Gastrocnemius medialis (tissue), 4 donors: Measurements from ENCODE around the gene TBCD. TPM values are rescaled to one million over a fixed set of nuclear protein-coding genes. Genes with fewer than 3 reads are reported as not detected.

Source experiments
- ATAC-seq, 2 donors: fragments of 150-250 bp; one replicate each; pipeline ENCODE4 v1.9.1; 2016
- DNase-seq, 2 donors: peaks; one replicate each; pipeline ENCODE4 v3.0.0-alpha.2; 2019
- H3K27ac ChIP-seq, 4 donors: fragments of 200-600 bp; sonication (generic); 1 replicate in 1 of 4; 2 replicates in 3 of 4; pipeline ENCODE4 v1.5.1; 2016 to 2018; ENCODE audit warnings: mild to moderate bottlenecking in 2 of 4, moderate library complexity in 1 of 4
- H3K27me3 ChIP-seq, 3 donors: fragments of 200-600 bp; sonication (generic) in 2 of 3; 1 replicate in 1 of 3; 2 replicates in 2 of 3; pipeline versions ENCODE4 v1.5.1 to v1.6.0; 2016 to 2019; ENCODE audit warnings: mild to moderate bottlenecking in 1 of 3, moderate library complexity in 1 of 3
- H3K36me3 ChIP-seq, 2 donors: fragments of 200-600 bp; sonication (generic) in 1 of 2; one replicate each; pipeline ENCODE4 v1.5.1; 2017 to 2018
- H3K4me1 ChIP-seq, 2 donors: fragments of 200-600 bp; sonication (generic) in 1 of 2; one replicate each; pipeline ENCODE4 v1.5.1; 2016 to 2017; ENCODE audit warnings: mild to moderate bottlenecking in 2 of 2
- H3K4me3 ChIP-seq, 4 donors: fragments of 200-600 bp; sonication (generic) in 3 of 4; 1 replicate in 1 of 4; 2 replicates in 3 of 4; pipeline ENCODE4 v1.5.1; 2016 to 2019; ENCODE audit warnings: mild to moderate bottlenecking in 2 of 4
- H3K9me3 ChIP-seq, 3 donors: fragments of 200-600 bp; sonication (generic) in 2 of 3; 1 replicate in 1 of 3; 2 replicates in 2 of 3; pipeline ENCODE4 v1.5.1; 2016 to 2019
- POLR2A ChIP-seq, 2 donors: fragments of 450-650 bp; IDR thresholded peaks; one replicate each; pipeline ENCODE4 v1.6.1; 2017; ENCODE audit warnings: antibody characterized with exemption in 2 of 2, mild to moderate bottlenecking in 2 of 2, moderate library complexity in 2 of 2
- in situ Hi-C, 4 donors: fragments of 200-750 bp; cut with MboI; loops; one replicate each; pipeline versions ENCODE4 v1.15.0 to v1.8.0; 2017; ENCODE audit warnings: low sequenced_read_pairs in 4 of 4
- intact Hi-C: fragments of 100-400 bp; cut with DNase I; formaldehyde crosslinking; loops from one replicate; pipeline ENCODE4 v1.15.1; 2023; ENCODE audit warnings: low total_unique reads
- total RNA-seq, 4 donors: library from RNA; depleted of rRNA; stranded (reverse); fragments of >200 nt; gene quantifications; one replicate each; pipeline versions ENCODE4 v1.1.0 to v1.2.3, GENCODE V29; 2016
- TF ChIP-seq, protein P1 (sequence below), 5 experiments: fragments of 450-650 bp in 3 of 5; fragments of 200-600 bp in 2 of 5; sonication (generic) in 2 of 5; IDR thresholded peaks in 4 of 5; conservative IDR thresholded peaks in 1 of 5; 1 replicate in 4 of 5; 2 replicates in 1 of 5; pipeline ENCODE4 v1.5.1; 2016 to 2019; ENCODE audit warnings: antibody characterized with exemption in 5 of 5, mild to moderate bottlenecking in 3 of 5, moderate library complexity in 3 of 5

TBCD gene
- total RNA-seq, 4 donors from 2014 or later = 18.0 to 50.4 (median 33.3) TPM

DNA sequence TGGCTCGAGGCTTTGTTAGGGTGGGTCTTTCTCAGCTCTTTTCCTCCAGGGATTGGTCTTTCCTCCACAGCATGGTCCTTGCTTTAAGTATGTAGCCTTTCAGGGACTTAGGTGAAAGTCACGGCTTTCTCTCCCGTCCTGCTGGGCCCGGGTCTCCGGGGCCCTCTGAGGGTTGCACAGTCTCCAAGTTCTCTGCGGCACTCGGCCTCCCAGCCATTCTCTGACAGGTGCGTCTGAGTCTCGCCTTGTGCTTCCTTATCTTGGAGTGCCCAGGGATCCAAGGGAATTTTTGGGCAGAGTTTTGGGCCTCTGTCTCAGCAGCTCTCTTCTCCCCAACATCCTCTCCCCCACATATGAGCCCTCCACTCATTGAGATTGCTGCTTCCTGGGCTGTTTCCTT, 51.3 kb downstream of the TBCD start:
- H3K4me1 ChIP-seq = peaks cover 16 to 22% of the 10 kb centered on the region in 2 donors

DNA sequence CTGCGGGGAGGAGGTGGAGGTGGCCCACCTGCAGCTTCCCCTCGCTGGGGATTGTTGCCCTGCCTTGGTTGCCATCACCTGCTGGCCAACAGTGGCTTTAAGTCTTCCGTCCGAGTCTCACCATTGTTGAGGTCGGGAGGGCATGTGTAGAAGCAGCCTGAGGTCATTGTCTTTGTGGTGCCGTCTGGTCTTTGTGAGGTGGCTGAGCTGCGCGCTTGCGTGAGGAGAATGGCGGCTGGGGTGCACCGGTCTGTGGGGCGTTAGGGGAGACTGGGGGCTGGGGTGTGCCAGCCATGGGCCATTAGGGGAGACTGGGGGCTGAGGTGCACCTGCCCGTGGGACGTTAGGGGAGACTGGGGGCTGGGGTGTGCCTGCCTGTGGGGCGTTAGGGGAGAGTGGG, 51.7 kb downstream of the TBCD start:
- H3K4me1 ChIP-seq = peaks cover 16 to 22% of the 10 kb centered on the region in 2 donors
- intact Hi-C loops = loop anchor here (1.0 to 5.0 kb wide), 3 partner anchors 16 to 109 kb away; no protein-coding TSS in a partner anchor
- peaks cover 0 to 13% of the 10 kb centered on the region in 2 donors for H3K36me3 ChIP-seq
- no peaks in the 10 kb centered on the region for H3K9me3 ChIP-seq
- H3K27me3 ChIP-seq = no peaks in the 10 kb centered on the region
- ATAC-seq (no peak), DNase-seq (no peak)
- H3K4me3 ChIP-seq = no peak overlapping the region
- TF ChIP-seq, protein P1, sequence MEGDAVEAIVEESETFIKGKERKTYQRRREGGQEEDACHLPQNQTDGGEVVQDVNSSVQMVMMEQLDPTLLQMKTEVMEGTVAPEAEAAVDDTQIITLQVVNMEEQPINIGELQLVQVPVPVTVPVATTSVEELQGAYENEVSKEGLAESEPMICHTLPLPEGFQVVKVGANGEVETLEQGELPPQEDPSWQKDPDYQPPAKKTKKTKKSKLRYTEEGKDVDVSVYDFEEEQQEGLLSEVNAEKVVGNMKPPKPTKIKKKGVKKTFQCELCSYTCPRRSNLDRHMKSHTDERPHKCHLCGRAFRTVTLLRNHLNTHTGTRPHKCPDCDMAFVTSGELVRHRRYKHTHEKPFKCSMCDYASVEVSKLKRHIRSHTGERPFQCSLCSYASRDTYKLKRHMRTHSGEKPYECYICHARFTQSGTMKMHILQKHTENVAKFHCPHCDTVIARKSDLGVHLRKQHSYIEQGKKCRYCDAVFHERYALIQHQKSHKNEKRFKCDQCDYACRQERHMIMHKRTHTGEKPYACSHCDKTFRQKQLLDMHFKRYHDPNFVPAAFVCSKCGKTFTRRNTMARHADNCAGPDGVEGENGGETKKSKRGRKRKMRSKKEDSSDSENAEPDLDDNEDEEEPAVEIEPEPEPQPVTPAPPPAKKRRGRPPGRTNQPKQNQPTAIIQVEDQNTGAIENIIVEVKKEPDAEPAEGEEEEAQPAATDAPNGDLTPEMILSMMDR (IDR thresholded peaks at IDR 0.05 in 4 of 5, conservative IDR thresholded peaks at IDR 0.05 in 1 of 5) = no peak
- no peak for TF ChIP-seq POLR2A (IDR thresholded peaks at IDR 0.05)
- in situ Hi-C loops = no loop called here
- H3K27ac ChIP-seq = peak overlapping the region in 1 of 4 donors; percentile 91

More for the DNA sequence above, 51.3 kb downstream of the TBCD start:
- peak overlapping the region in 1 of 4 donors; percentile 91 for H3K27ac ChIP-seq
- H3K27me3 ChIP-seq = no peaks in the 10 kb centered on the region
- H3K4me3 ChIP-seq = no peak overlapping the region
- intact Hi-C loops (loop anchor here (5.0 kb wide), 1 partner anchor 109 kb away; no protein-coding TSS in a partner anchor), in situ Hi-C loops (no loop called here)
- TF ChIP-seq, protein P1 (IDR thresholded peaks at IDR 0.05 in 4 of 5, conservative IDR thresholded peaks at IDR 0.05 in 1 of 5) = no peak
- no peak for TF ChIP-seq POLR2A (IDR thresholded peaks at IDR 0.05)
- H3K36me3 ChIP-seq = peaks cover 0 to 13% of the 10 kb centered on the region in 2 donors
- ATAC-seq (no peak), DNase-seq (no peak)
- no peaks in the 10 kb centered on the region for H3K9me3 ChIP-seq

DNA sequence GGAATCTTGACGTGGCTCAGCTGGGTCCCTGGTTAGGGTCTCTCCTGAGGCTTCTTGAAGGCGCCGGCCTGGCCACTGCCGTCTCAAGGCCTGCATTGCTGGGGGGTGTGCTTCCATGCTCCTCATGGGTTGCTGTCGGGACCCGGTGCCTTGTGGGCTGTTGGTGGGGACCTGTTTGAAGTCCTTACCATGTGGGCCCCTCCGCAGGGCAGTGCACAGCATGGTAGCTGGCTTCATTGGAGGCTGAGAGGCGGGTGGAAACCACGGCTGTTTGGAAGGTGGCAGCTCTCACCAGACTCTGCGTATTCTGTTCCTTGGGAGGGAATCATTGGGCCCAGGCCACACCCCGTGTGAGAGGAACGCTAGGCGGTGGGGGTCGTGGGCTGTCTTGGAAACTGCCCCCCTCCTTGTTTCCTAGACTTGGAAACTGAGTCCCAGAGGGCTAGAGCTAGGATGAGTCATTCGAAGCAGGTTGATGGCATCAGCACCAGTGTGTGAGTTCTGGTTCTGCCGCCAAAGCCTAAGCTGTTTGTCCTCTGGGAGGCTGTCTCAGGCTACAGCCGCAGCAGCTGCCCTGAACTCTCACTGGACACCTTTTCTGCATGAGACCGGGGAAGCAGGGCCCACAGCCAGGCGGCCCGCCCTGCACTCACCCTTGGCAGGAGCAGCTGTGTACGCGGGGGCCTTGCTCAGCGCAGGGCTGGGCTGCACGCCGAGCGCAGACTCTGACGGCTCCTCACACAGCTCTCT, 52.8 kb downstream of the TBCD start:
- H3K4me1 ChIP-seq = peaks cover 16 to 22% of the 10 kb centered on the region in 2 donors
- peaks cover 0 to 10% of the 10 kb centered on the region in 2 donors for H3K36me3 ChIP-seq

DNA sequence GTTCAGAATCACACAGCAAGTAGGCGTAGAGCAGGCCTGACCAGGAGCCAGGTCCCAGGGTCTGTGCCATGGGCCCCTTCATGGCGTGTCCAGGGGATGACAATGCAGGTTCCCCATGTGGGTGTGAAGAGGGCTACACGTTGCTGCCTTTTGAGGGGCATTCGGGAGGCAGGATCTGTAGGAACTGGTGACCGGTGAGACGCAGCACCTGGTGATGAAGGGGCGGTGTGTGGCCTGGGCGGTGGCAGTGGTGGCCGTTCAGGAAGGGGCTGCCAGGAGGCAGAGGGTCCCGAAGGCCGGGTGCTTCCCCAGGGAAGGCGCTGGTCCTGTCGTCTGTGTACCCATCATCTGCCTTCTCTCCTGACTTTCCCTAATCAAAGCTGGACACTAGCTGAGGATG, 53.4 kb downstream of the TBCD start:
- Histone ChIP-seq H3K27me3 (no peaks in the 10 kb centered on the region), H3K4me3 (peak overlapping the region in 2 of 4 donors; percentile 3 to 14), H3K9me3 (no peaks in the 10 kb centered on the region), H3K4me1 (peaks cover 16 to 22% of the 10 kb centered on the region in 2 donors), H3K27ac (peak overlapping the region; percentile 83 to 92 (median 88)), H3K36me3 (peaks cover 0 to 4% of the 10 kb centered on the region in 2 donors)
- TF ChIP-seq, protein P1 (IDR thresholded peaks at IDR 0.05 in 4 of 5, conservative IDR thresholded peaks at IDR 0.05 in 1 of 5) = no peak
- TF ChIP-seq POLR2A (IDR thresholded peaks at IDR 0.05) = no peak
- intact Hi-C loops = loop anchor here (1.0 to 2.0 kb wide), 2 partner anchors 32 to 72 kb away; no protein-coding TSS in a partner anchor
- DNase-seq (no peak), ATAC-seq (no peak)
- in situ Hi-C loops = no loop called here

More for the DNA sequence above, 52.8 kb downstream of the TBCD start:
- ATAC-seq (peak; percentile 97 to 98), DNase-seq (peak; percentile 92 to 98)
- peak in 1 of 2 donors; percentile 24 for TF ChIP-seq POLR2A (IDR thresholded peaks at IDR 0.05)
- TF ChIP-seq, protein P1 (IDR thresholded peaks at IDR 0.05 in 4 of 5, conservative IDR thresholded peaks at IDR 0.05 in 1 of 5) = peak in 1 of 5 experiments; percentile 13
- H3K4me3 ChIP-seq = peak overlapping the region in 2 of 4 donors; percentile 3 to 14
- no peaks in the 10 kb centered on the region for H3K27me3 ChIP-seq
- H3K27ac ChIP-seq = peak overlapping the region; percentile 83 to 92 (median 88)
- intact Hi-C loops (loop anchor here (1.0 to 5.0 kb wide), 4 partner anchors 17 to 108 kb away; no protein-coding TSS in a partner anchor), in situ Hi-C loops (no loop called here)
- no peaks in the 10 kb centered on the region for H3K9me3 ChIP-seq
